ENCODE measurements around the gene DPH1.

DPH1 gene

DNA sequence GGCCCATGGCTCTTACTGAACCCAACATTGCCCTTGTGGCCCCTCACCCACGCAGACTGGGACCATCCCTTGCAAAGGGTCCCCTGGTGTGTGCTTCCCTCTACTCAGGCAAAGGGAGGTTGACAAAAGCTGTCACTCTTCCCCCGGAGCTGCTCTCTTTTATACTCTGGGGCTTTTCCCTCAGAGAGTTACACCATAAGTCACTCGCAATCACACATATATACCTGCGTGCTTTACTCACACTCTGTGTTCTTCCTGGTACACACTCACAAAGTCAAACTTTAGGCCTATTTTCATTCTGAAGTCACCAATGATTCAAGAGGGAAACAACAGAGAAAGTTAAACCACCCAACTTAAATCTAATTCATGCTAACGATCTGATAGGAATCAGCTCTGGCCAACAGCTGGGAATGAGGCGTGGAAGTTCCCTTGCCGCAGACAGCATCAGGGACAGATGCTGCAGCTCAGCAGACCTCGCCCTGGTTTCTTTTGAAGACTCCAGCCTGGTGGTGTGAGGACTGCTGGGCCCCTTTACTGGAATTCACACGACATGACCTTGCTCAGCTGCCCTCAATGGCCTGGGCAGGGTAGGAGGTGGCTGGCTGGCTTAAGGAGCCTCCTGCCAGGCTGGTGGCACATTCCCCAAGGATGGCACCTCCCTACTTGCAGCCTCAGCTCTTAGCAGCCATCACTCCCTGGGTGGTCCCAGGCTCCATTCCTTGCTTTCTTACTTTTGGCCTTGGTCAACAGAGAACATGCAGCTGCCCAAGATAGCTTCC, 52.2 kb downstream of the DPH1 start:
- no peak for DNase-seq

DNA sequence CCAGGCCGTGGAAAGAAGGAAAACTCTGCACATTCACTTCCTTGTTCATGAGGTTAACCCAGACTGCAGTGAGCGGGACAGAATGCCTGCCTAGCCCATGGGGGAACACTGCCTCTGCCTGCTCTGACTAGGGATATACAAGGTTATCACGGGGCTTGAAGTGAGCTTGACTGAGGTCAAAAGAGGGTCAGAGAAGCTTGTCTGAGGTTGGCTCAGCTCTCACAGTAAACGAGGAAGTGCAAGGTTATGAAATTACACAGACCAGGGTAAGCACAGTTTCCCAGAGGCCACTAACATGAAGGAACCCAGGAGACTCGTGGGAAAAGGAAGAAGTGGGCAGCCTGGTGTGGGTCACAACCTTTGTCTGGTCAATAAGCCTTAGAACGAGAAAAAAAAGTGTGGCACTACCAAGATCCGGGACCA, 53.7 kb downstream of the DPH1 start:
- DNase-seq = no peak

DNA sequence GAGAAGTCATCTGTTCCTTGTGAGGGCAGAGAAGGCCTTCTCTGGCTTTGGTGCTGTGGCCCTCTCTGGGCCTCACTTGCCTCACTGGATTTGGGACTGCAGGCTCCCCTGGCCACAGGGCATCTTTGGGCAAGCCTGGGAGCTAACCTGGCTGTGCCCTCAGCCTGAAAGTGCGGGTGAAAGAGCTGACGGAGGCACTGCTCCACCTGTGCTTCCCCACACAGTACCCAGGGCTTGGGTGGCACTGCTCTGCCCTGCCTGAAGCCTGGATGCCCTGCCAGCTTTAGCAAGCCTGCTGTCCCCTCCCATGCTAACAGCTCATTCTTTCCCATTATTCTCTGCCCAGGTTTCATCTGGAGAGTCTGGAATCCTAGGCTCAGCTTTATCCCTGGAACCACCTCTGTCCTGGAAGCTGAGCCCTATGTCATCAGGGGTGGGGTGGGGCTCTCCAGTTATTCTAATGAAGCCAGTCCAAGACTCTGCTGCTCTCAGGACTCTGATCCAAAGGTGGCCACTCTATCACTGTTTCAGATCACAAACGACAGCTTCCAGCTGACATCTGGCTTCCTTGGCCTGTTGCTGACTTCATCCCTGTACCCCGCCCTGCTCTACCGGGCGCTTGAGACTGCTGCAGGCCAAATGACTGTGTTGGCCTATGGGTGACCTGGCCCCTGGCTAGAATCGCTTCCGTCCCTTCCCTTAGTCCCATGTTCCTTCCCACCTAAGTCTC, 54.2 kb downstream of the DPH1 start:
- DNase-seq = peak; percentile 16

DNA sequence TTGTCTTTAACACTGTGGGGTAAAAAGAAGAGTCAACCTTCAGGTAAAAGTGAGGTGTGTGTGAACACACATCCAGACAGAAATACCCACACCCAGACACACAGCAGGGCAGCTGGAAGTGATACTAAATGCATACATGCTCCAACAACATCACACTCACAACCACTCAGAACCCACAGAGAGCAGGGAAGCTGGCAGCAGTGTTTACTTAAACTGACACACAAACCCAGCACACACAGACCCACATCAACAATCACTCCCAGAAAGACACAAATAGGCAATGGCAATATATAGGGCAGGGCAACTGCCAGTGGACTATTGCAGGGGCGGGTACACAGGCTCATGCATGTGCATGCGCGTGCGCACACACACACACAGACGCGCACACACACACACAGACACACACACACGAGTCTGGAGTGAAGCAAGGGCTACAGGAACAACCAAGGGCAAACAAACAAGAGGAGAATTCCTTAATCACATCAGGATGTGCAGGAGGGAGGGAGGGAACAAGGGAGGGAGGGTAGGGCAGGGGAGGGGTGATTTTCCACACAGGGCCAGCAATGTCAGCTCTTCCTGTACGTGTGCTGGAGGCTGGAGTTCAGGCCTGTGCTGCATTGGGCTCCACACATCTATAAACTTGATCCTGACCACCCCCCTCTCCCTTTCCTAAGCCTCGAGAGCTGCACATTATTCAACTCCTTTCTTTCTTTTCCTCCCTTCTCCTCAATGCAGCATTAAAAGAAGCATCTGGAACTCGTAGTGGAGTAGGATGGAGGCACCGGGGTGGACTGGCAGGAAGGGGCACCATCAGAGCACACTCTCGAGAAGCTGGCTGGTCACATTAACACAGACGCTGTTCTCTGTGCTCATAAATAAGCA, 55.1 kb downstream of the DPH1 start:
- no peak for DNase-seq

DNA sequence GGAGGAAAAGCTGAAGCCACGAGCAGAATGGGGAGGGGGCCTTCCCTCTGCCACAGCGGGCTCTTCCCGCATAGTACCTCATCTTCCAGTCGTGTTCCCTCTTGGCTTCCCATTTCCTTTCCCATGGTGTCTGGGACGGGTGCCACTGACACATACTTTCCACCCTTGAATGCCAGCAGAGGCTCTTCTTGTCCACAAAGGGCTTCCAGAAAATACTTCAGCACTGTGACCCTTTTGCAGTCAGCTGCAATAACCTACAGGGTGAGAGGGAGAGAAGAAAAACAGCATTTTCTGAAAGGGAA, 55.6 kb downstream of the DPH1 start:
- no peak for DNase-seq

DNA sequence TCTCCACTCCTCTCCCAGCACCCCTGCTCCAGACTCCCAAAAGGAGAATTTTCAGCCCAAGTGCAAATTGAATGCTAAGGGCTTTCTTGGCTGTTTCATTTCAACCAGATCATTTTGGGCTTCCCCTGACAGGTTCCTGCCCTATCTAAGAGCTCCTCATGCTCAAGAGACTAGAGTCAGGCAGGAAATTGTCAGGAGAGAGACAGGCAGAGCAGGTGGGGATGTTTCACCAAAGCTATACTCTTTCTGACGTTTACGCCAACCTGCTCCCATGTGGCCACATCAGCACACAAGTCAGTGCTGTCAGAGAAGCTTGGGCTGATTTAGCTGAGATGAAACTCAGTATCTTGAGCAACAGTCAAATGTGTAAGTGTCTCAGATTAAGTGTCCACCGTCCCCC, 56.4 kb downstream of the DPH1 start:
- no peak for DNase-seq

DNA sequence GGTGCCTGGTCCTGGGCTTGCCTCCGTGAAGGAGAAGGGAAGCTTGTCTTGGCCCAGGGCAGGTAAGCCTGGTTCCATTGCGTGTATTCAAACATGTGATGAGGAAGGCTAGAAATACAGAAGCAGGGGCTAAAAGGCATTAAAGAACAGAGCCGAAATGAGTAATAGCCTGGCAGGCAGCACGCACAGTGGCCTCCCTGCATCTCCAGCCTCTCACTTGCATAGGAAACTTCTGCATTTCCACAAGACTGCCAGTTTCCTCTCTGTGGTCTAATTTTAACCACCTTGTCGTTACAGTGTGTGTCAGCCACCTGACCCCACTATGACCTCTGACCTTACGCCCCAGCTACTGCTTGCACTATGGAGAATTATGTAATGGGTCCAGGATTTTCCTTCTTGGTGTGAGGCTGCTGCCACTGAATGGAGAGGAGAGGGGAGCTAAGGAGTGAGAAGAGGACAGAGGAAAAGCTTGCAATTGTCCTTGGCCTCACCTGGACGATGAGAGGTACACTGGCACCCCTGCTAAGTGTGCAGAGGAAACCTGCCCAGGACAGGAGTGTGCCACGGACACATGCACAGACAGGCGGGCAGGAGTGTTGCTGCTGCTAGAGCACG, 57.8 kb downstream of the DPH1 start:
- peak; percentile 30 for DNase-seq

DNA sequence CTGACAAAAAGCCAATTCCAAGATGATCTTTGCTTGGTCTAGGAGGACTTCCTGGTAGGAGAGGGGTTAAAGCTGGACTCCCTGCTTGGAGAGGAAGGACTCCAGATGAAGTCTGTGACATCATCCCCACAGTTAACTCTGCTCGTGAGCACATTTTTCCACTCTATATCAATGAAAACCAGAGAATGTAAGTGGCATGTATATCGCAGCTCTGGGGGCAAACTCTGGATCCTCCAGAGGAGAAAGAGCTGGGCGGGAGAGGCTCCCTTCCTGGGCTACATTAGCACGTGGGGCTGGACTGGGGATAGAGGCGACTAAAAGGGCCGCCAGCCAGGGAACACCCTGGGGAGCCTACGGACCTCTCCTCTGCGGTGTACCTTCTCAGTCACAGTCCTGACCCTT, 59.1 kb downstream of the DPH1 start:
- peak; percentile 12 for DNase-seq

DNA sequence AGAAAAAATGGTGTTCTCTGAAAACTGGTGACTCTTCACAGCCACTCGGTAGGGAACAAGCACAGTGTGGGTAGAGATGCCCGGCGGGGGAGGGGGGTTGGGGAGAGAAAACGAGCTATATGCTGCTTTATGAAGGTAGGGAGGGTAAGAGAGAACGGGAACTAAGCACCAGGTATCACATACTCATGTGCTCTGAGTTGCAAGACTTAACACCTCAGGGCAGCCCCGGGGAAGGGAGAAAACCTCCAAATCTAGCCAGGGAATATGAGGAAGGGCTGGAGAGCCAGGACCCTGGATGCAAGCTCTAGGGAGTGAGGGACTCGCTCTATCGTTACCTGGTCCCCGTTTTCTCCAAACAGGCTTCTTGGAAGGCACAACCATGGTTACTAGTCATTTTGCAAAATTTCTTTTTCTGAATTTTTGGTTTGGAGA, 60.3 kb downstream of the DPH1 start:
- DNase-seq = no peak

DNA sequence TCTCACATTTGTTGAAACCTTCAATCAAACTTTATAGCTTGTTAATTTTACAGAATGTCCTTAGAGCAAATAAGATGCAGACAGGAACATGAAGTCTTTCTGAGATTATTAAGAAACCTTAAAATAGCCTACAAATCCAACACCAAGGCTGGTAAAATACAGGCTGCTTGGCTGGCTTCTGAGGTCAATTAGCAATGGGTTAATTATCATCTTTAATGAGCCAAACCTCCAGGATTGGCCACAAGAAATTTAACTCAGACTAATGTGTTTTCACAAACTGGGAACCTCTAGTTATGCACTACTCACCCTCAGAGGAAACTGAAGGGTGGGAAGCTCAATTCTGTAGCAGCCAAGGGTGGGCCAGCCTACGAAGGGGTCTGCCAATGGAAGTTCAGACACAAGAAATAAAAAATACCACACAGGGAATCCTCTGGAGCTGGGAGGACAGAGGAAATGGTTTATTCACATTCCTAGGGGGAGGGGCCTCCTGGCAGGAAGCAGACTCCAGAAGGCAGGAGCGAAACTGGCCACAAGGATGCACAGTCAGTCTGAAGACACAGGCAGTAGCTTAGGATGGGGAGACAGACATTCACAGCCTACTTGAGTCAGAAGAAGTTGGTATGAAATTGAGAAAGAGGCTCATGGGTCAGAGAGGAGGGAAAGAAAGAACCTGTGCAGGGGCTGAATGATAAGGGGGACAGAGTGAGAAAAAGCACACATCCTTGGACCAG, 61.0 kb downstream of the DPH1 start:
- DNase-seq = no peak

DNA sequence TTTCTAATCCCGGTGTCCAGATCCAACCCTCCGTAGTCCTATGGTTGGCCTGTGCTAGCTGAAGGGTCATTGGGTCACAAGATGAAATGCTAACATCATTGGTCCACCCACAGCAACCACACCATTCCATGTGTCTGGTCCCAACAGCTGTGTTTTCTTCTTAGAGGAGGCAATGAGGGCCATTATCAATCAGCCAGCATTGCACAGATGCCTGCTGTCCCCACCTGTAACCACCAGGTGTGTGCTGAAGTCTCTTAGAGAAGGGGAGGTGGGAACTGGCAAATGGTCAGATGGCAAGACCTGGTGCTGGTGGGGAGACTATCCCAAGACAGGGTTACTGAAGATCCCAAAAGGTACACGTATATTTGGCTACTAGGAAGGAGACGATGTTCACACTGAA, 62.3 kb downstream of the DPH1 start:
- no peak for DNase-seq

DNA sequence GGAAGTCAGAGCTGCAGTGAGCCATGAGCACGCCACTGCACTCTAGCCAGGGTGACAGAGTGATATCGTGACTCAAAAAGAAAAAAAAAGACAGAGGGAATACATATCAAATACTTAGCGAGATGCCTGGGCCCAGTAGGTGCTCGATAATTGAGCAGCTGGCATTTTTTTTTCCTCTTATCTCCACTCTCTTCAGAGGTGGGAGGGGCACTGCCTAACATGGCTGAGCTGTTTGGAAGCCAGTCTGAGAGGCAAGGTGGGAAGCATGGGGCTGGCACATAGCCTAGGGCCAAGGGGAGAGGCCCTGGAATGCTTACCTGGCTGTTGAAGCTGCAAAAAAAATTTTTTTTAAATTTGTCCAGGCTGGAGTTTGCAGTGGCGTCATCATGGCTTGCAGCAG, 63.4 kb downstream of the DPH1 start:
- peak; percentile 87 for DNase-seq

All from hematopoietic multipotent progenitor cell treated with erythropoietin and hydrocortisone succinate and interleukin-3 and kit ligand, for 8 days (in vitro differentiated cells).